UCSD-AML1 (cell line): Measurements from ENCODE around the gene ATP2C2.
"Not testable (repeated sequence)": the region's sequence is repeated elsewhere in the genome, so short reads cannot be mapped to it uniquely, and the experiment has no call there.

Source experiments
- DNase-seq: peaks from one replicate; lab custom pipeline; 2025; ENCODE audit not compliant: unreplicated experiment; lab: John Stamatoyannopoulos, UW

ATP2C2 gene

GRCh38 chr16:84368308-84368996 lies at the start of gene ATP2C2:
ATP2C2 (plus strand) TSS chr16:84368538; CDS start chr16:84368616, 78 bp downstream.
- DNase-seq = no peak

- no peak for DNase-seq
Measured at GRCh38 chr16:84319146-84319760, 49.1 kb upstream of the ATP2C2 start.

GRCh38 chr16:84320511-84320910 lies 47.8 kb upstream of the ATP2C2 start:
- no peak for DNase-seq

GRCh38 chr16:84321932-84322331 lies 46.4 kb upstream of the ATP2C2 start:
- DNase-seq = no peak

GRCh38 chr16:84322749-84323148 lies 45.6 kb upstream of the ATP2C2 start:
- DNase-seq = no peak

GRCh38 chr16:84323606-84324005 lies 44.7 kb upstream of the ATP2C2 start:
- DNase-seq = no peak

- DNase-seq = no peak
Measured at GRCh38 chr16:84324434-84325262, 43.7 kb upstream of the ATP2C2 start.

- DNase-seq = no peak
Measured at GRCh38 chr16:84326545-84326944, 41.8 kb upstream of the ATP2C2 start.

GRCh38 chr16:84327926-84328505 lies 40.3 kb upstream of the ATP2C2 start:
- no peak for DNase-seq

- DNase-seq = no peak
Measured at GRCh38 chr16:84329016-84329415, 39.3 kb upstream of the ATP2C2 start.

GRCh38 chr16:84329843-84330684 lies 38.3 kb upstream of the ATP2C2 start:
- no peak for DNase-seq

- no peak for DNase-seq
Measured at GRCh38 chr16:84330685-84331050, 37.7 kb upstream of the ATP2C2 start.

- no peak for DNase-seq
Measured at GRCh38 chr16:84331998-84332780, 36.1 kb upstream of the ATP2C2 start.

- DNase-seq = peak; percentile 18
Measured at GRCh38 chr16:84332975-84333684, 35.2 kb upstream of the ATP2C2 start.

- no peak for DNase-seq
Measured at GRCh38 chr16:84334058-84334457, 34.3 kb upstream of the ATP2C2 start.

GRCh38 chr16:84334482-84334881 lies 33.9 kb upstream of the ATP2C2 start:
- no peak for DNase-seq

GRCh38 chr16:84337236-84337635 lies 31.1 kb upstream of the ATP2C2 start:
- not testable (repeated sequence) for DNase-seq

GRCh38 chr16:84339311-84339710 lies 29.0 kb upstream of the ATP2C2 start:
- DNase-seq = no peak

- no peak for DNase-seq
Measured at GRCh38 chr16:84339766-84340165, 28.6 kb upstream of the ATP2C2 start.
